OCI-LY1 (cell line): ENCODE measurements around the gene TNPO3.

Experiments used
- EZH2 ChIP-seq: fragments of 200-600 bp; sonication (generic), shearing (Covaris generic); IDR thresholded peaks from 2 replicates; pipeline ENCODE4 v1.8.0; 2017; ENCODE audit warnings: borderline replicate concordance, mixed run types, mild to moderate bottlenecking, antibody characterized with exemption, low read length, moderate library complexity, mixed read lengths
- TF ChIP-seq, protein P1 (sequence below): fragments of 200-600 bp; sonication (generic), shearing (Covaris generic); IDR thresholded peaks from 2 replicates; pipeline ENCODE4 v1.5.1; 2017; ENCODE audit warnings: mild to moderate bottlenecking, antibody characterized with exemption, low read length, moderate library complexity, mixed read lengths

DNA sequence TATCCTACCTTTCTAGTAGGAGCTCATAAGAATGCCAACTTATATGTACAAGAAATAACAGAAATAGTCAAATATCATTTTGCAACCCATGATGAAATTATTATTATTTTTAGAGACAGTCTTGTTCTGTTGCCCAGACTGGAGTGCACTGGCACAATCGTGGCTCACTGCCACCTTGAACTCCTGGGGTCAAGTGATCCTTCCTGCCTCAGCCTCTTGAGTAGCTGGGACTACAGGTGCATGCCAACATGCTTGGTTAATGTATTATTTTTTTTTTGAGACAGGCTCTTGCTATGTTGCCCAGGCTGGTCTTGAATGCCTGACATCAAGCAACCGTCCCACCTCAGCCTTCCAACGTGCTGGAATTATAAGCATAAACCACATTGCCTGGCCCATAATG lies 44.8 kb downstream of the TNPO3 start:
- TF ChIP-seq, protein P1, sequence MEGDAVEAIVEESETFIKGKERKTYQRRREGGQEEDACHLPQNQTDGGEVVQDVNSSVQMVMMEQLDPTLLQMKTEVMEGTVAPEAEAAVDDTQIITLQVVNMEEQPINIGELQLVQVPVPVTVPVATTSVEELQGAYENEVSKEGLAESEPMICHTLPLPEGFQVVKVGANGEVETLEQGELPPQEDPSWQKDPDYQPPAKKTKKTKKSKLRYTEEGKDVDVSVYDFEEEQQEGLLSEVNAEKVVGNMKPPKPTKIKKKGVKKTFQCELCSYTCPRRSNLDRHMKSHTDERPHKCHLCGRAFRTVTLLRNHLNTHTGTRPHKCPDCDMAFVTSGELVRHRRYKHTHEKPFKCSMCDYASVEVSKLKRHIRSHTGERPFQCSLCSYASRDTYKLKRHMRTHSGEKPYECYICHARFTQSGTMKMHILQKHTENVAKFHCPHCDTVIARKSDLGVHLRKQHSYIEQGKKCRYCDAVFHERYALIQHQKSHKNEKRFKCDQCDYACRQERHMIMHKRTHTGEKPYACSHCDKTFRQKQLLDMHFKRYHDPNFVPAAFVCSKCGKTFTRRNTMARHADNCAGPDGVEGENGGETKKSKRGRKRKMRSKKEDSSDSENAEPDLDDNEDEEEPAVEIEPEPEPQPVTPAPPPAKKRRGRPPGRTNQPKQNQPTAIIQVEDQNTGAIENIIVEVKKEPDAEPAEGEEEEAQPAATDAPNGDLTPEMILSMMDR: no peak
- TF ChIP-seq EZH2: no peak
